Keratinocyte (primary cell): Measurements from ENCODE around the gene SKA2. TPM values are rescaled to one million over a fixed set of nuclear protein-coding genes. Genes with fewer than 3 reads are reported as not detected.

Experiments
- DNase-seq: peaks from one replicate; pipeline ENCODE4 v3.0.0-alpha.2; 2011; ENCODE audit warnings: low read depth, missing footprints, low spot score
- FAIRE-seq: peaks from 2 replicates; lab custom pipeline; 2011; peaks lifted over from hg19 to GRCh38; lab: Jason Lieb, UNC
- H2AFZ ChIP-seq: 2 replicates; pipeline ENCODE4 v1.6.0; 2012; ENCODE audit warnings: low read length, control low read depth, inconsistent platforms; ENCODE audit not compliant: control insufficient read depth
- H3K27ac ChIP-seq: 2 replicates; pipeline ENCODE4 v1.5.1; 2011; ENCODE audit warnings: low read length; ENCODE audit not compliant: control insufficient read depth, insufficient read depth
- H3K27me3 ChIP-seq: 3 replicates; pipeline ENCODE4 v1.6.0; 2011; ENCODE audit warnings: low read length; ENCODE audit not compliant: control insufficient read depth, insufficient read depth; ENCODE audit errors: extremely low read depth
- H3K36me3 ChIP-seq, 2 experiments: 2 replicates in 1 of 2; 3 replicates in 1 of 2; pipeline ENCODE4 v1.5.1; 2011; ENCODE audit warnings: low read length in 2 of 2, mild to moderate bottlenecking in 1 of 2; ENCODE audit not compliant: control insufficient read depth in 2 of 2, insufficient read depth in 2 of 2; ENCODE audit errors: extremely low read depth in 1 of 2
- H3K4me1 ChIP-seq: 3 replicates; pipeline ENCODE4 v1.5.1; 2011; ENCODE audit warnings: low read length; ENCODE audit not compliant: control insufficient read depth, insufficient read depth; ENCODE audit errors: extremely low read depth
- H3K4me2 ChIP-seq: 3 replicates; pipeline ENCODE4 v1.6.0; 2011; ENCODE audit warnings: low read depth, low read length; ENCODE audit not compliant: control insufficient read depth, insufficient read depth; ENCODE audit errors: extremely low read depth
- H3K4me3 ChIP-seq, 3 experiments: fragments of 200-600 bp in 1 of 3; sonication (generic) in 1 of 3; 2 replicates in 2 of 3; 3 replicates in 1 of 3; pipeline ENCODE4 v1.5.1; 2011 to 2016; ENCODE audit warnings: low read length in 3 of 3, mild to moderate bottlenecking in 3 of 3, control low read depth in 2 of 3, inconsistent platforms in 1 of 3, low read depth in 1 of 3, mixed read lengths in 1 of 3, mixed run types in 1 of 3, moderate library complexity in 1 of 3; ENCODE audit not compliant: control insufficient read depth in 2 of 3, insufficient read depth in 2 of 3; ENCODE audit errors: extremely low read depth in 1 of 3
- H3K79me2 ChIP-seq: 2 replicates; pipeline ENCODE4 v1.6.0; 2012; ENCODE audit warnings: low read length; ENCODE audit not compliant: control insufficient read depth, insufficient read depth
- H3K9ac ChIP-seq: 3 replicates; pipeline ENCODE4 v1.6.0; 2011; ENCODE audit warnings: low read length; ENCODE audit not compliant: control insufficient read depth, insufficient read depth; ENCODE audit errors: extremely low read depth
- H3K9me1 ChIP-seq: 3 replicates; pipeline ENCODE4 v1.6.0; 2011; ENCODE audit warnings: low read length; ENCODE audit not compliant: control insufficient read depth, insufficient read depth; ENCODE audit errors: extremely low read depth
- H3K9me3 ChIP-seq: 2 replicates; pipeline ENCODE4 v1.5.1; 2012; ENCODE audit warnings: low read depth, low read length; ENCODE audit not compliant: control insufficient read depth
- H4K20me1 ChIP-seq: 3 replicates; pipeline ENCODE4 v1.6.0; 2011; ENCODE audit warnings: low read length; ENCODE audit not compliant: control insufficient read depth, insufficient read depth; ENCODE audit errors: extremely low read depth
- CTCF ChIP-seq, 3 experiments: IDR thresholded peaks in 1 of 3; conservative IDR thresholded peaks in 1 of 3; optimal IDR thresholded peaks in 1 of 3; 2 replicates in 2 of 3; 3 replicates in 1 of 3; pipeline versions ENCODE3 to v1.5.1; 2011; ENCODE audit warnings: low read length in 3 of 3, mild to moderate bottlenecking in 3 of 3, moderate library complexity in 2 of 3, control low read depth in 1 of 3, inconsistent platforms in 1 of 3; ENCODE audit not compliant: insufficient read depth in 2 of 3; ENCODE audit errors: extremely low read depth in 1 of 3
- EZH2 ChIP-seq: IDR thresholded peaks from one replicate; pipeline ENCODE4 v1.6.1; 2012; ENCODE audit warnings: inconsistent platforms, mild to moderate bottlenecking, low read length, moderate library complexity
- dilution Hi-C: fragments of 300-500 bp; cut with MboI; formaldehyde crosslinking; loops from one replicate; pipeline ENCODE4 v1.7.0; 2020; ENCODE audit warnings: low sequenced_read_pairs; ENCODE audit not compliant: extremely low pct_ligation_motif_present
- polyA plus RNA-seq, 5 experiments: library from polyadenylated mRNA; depleted of rRNA in 3 of 5; stranded (reverse) in 3 of 5; stranded (forward) in 1 of 5; unstranded in 1 of 5; fragments of >200 nt; gene quantifications; 1 replicate in 1 of 5; 2 replicates in 3 of 5; 3 replicates in 1 of 5; pipeline versions ENCODE4 v1.2.1 to v1.2.3, GENCODE V29; 2011 to 2012; ENCODE audit warnings: missing spikeins in 2 of 5, low read depth in 1 of 5, low replicate concordance in 1 of 5

The SKA2 gene
- polyA plus RNA-seq, 1 donor (not counting 4 experiments of a cell fraction or from before 2014, with no cell fraction given): 52.8 TPM

- Histone ChIP-seq H3K4me3 (peak within 1 kb of the TSS; percentile 62 to 93 (median 92)), H3K27ac (peak within 1 kb of the TSS; percentile 90), H3K9me1 (no peaks in the 10 kb centered on the region), H3K36me3 (no peaks in the 10 kb centered on the region), H3K9me3 (no peaks in the 10 kb centered on the region), H3K27me3 (no peaks in the 10 kb centered on the region), H4K20me1 (no peaks in the 10 kb centered on the region), H3K9ac (peak within 1 kb of the TSS; percentile 91), H2AFZ (peak within 1 kb of the TSS; percentile 84), H3K4me2 (peak within 1 kb of the TSS; percentile 90), H3K4me1 (peaks cover 51% of the 10 kb centered on the region), H3K79me2 (peaks cover 80% of the 10 kb centered on the region)
- FAIRE-seq: peak; percentile 89
- TF ChIP-seq EZH2: no peak
- no peak for TF ChIP-seq CTCF (optimal IDR thresholded peaks at IDR 0.05 in 1 of 3, IDR thresholded peaks at IDR 0.05 in 1 of 3, conservative IDR thresholded peaks at IDR 0.05 in 1 of 3; ENCODE audit: extremely low read depth in 1 of 3, insufficient read depth in 2 of 3, low read length in 3 of 3)
- peak; percentile 100 for DNase-seq
- dilution Hi-C loops: no loop called here
Measured at GRCh38 chr17:59155439-59156177, 622 bp upstream of the SKA2 start, which contains the start of gene PRR11. TSS of gene PRR11 (plus strand) at chr17:59155746. CDS start at chr17:59169753, 14,007 bp downstream.

DNA sequence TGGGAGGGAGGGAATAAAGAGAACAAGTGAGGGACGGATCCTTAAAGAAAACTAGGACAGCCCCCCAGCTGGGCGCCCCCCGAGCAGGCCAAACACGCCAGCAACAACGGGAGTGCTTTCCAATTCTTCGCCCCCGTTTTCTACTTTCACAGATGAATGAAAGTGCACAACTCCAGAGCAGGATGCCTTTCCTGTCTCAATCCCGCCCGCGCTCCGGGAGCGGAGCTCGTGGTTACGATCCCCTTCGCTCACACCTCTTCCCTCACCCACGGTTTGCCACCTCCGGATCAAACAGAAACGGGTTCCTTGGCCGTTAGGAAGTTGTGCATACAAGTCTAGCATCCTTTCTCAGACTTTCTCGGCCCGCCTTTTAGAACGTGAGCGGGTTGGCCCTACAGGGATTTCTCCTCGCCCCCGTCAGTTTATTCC, 680 bp downstream of the SKA2 start:
- Histone ChIP-seq H3K27ac (peak overlapping the region; percentile 90), H4K20me1 (no peaks in the 10 kb centered on the region), H3K4me3 (peak overlapping the region; percentile 62 to 93 (median 92)), H3K9me1 (no peaks in the 10 kb centered on the region), H3K79me2 (peaks cover 80% of the 10 kb centered on the region), H3K4me1 (peaks cover 57% of the 10 kb centered on the region), H3K9ac (peak overlapping the region; percentile 91), H3K27me3 (no peaks in the 10 kb centered on the region), H3K36me3 (no peaks in the 10 kb centered on the region), H3K9me3 (no peaks in the 10 kb centered on the region), H3K4me2 (peak overlapping the region; percentile 76), H2AFZ (peak overlapping the region; percentile 84)
- DNase-seq: no peak
- FAIRE-seq: no peak
- no peak for TF ChIP-seq CTCF (optimal IDR thresholded peaks at IDR 0.05 in 1 of 3, IDR thresholded peaks at IDR 0.05 in 1 of 3, conservative IDR thresholded peaks at IDR 0.05 in 1 of 3; ENCODE audit: extremely low read depth in 1 of 3, insufficient read depth in 2 of 3, low read length in 3 of 3)
- TF ChIP-seq EZH2: no peak
- dilution Hi-C loops: no loop called here
